K562 (cell line): ENCODE results near the gene NTSR2. TPM values are rescaled to one million over a fixed set of nuclear protein-coding genes. Genes with fewer than 3 reads are reported as not detected.

Experiments
- ATAC-seq: fragments of 200-7000 bp; cut with Tn5 transposase; 3 replicates; pipeline ENCODE4 v1.9.1; 2020; ENCODE audit warnings: moderate library complexity
- BruUV-seq: library from RNA; stranded (reverse); fragments of 400-500 nt; replicated peaks from 2 replicates; lab custom pipeline; 2021; lab: Mats Ljungman, UMichigan
- CTCF ChIA-PET: fragments of 300-600 bp; formaldehyde crosslinking; extraction: SDS; loops from one replicate; lab custom pipeline; 2021; ENCODE audit warnings: low intra/inter-chr PET ratio; lab: Yijun Ruan, JAX
- POLR2A ChIA-PET: fragments of 300-600, 350-650 bp; sonication (Branson Sonifier 250); formaldehyde crosslinking; extraction: SDS; loops from one replicate; lab custom pipeline; 2021; ENCODE audit warnings: antibody characterized with exemption, inconsistent platforms; lab: Yijun Ruan, JAX
- DNase-seq, 4 experiments: peaks; one replicate each; pipeline versions ENCODE4 v3.0.0 to v3.0.0-alpha.2; 2011 to 2018; ENCODE audit warnings: low spot score in 3 of 4, mixed read lengths in 3 of 4; ENCODE audit errors: extremely low read depth in 1 of 4
- FAIRE-seq: peaks from 2 replicates; lab custom pipeline; 2011; peaks lifted over from hg19 to GRCh38; lab: Jason Lieb, UNC
- H2AFZ ChIP-seq: 2 replicates; pipeline ENCODE4 v1.6.0; 2011; ENCODE audit warnings: low read depth, low read length, control low read depth, inconsistent platforms
- H3K27ac ChIP-seq: fragments of 200-600 bp; 3 replicates; pipeline ENCODE4 v1.8.0; 2011; ENCODE audit warnings: low read depth, mild to moderate bottlenecking, control low read depth, inconsistent platforms, low read length, moderate library complexity, mixed read lengths; ENCODE audit errors: extremely low read depth
- H3K27me3 ChIP-seq, 2 experiments: fragments of 300-600 bp in 1 of 2; 2 replicates in 1 of 2; 3 replicates in 1 of 2; pipeline versions ENCODE4 v1.6.0 to v1.8.0; 2011; ENCODE audit warnings: inconsistent platforms in 2 of 2, low read length in 2 of 2, mild to moderate bottlenecking in 1 of 2, mixed read lengths in 1 of 2, moderate library complexity in 1 of 2; ENCODE audit not compliant: control insufficient read depth in 2 of 2, insufficient read depth in 2 of 2
- H3K36me3 ChIP-seq: fragments of 300-600 bp; 3 replicates; pipeline ENCODE4 v1.8.0; 2011; ENCODE audit warnings: mild to moderate bottlenecking, low read length, inconsistent platforms; ENCODE audit not compliant: control insufficient read depth, insufficient read depth
- H3K4me1 ChIP-seq, 2 experiments: fragments of 200-600 bp in 1 of 2; replicated peaks in 1 of 2; 2 replicates in 1 of 2; 3 replicates in 1 of 2; pipeline versions ENCODE4 v1.5.1 to v1.8.0; 2011; ENCODE audit warnings: inconsistent platforms in 2 of 2, low read length in 2 of 2, mild to moderate bottlenecking in 1 of 2, mixed read lengths in 1 of 2, moderate library complexity in 1 of 2; ENCODE audit not compliant: control insufficient read depth in 2 of 2, insufficient read depth in 2 of 2
- H3K4me2 ChIP-seq: 2 replicates; pipeline ENCODE4 v1.6.1; 2011; ENCODE audit warnings: low read length, control low read depth, inconsistent platforms, mixed read lengths; ENCODE audit not compliant: insufficient read depth
- H3K4me3 ChIP-seq: fragments of 200-600 bp; sonication (generic), shearing (Covaris generic); 2 replicates; pipeline ENCODE4 v1.5.1; 2016; ENCODE audit warnings: control low read depth, inconsistent platforms
- H3K79me2 ChIP-seq: fragments of 200-600 bp; 3 replicates; pipeline ENCODE4 v1.8.0; 2011; ENCODE audit warnings: low read length, inconsistent platforms; ENCODE audit not compliant: control insufficient read depth, insufficient read depth
- H3K9ac ChIP-seq, 2 experiments: 2 replicates each; pipeline versions ENCODE4 v1.6.0 to v1.6.1; 2011; ENCODE audit warnings: low read depth in 2 of 2, low read length in 2 of 2, control low read depth in 1 of 2, inconsistent platforms in 1 of 2, mild to moderate bottlenecking in 1 of 2, mixed read lengths in 1 of 2; ENCODE audit not compliant: insufficient read depth in 1 of 2
- H3K9me1 ChIP-seq: one replicate; pipeline ENCODE4 v1.6.0; 2011; ENCODE audit warnings: inconsistent platforms, mild to moderate bottlenecking, low read length, moderate library complexity; ENCODE audit not compliant: control insufficient read depth, insufficient read depth
- H3K9me3 ChIP-seq: replicated peaks from 2 replicates; pipeline ENCODE4 v1.5.1; 2011; ENCODE audit warnings: low read depth, low read length, inconsistent platforms; ENCODE audit not compliant: control insufficient read depth, insufficient read depth
- H4K20me1 ChIP-seq: replicated peaks from 2 replicates; pipeline ENCODE4 v1.6.1; 2011; ENCODE audit warnings: low read length, inconsistent platforms, mixed read lengths; ENCODE audit not compliant: control insufficient read depth, insufficient read depth
- ATF1 ChIP-seq, 2 experiments: fragments of 450-650 bp in 1 of 2; IDR thresholded peaks; 2 replicates each; pipeline ENCODE4 v1.6.1; 2016; ENCODE audit warnings: missing compliant biosample characterization in 1 of 2, missing genetic modification characterization in 1 of 2
- ATF4 ChIP-seq: fragments of 450-650 bp; formaldehyde crosslinking; IDR thresholded peaks from 2 replicates; pipeline ENCODE4 v1.4.0; 2022; ENCODE audit warnings: mild to moderate bottlenecking, moderate library complexity
- CBFA2T3 ChIP-seq: fragments of 450-650 bp; IDR thresholded peaks from 2 replicates; pipeline ENCODE4 v1.6.1; 2017
- CREM ChIP-seq: IDR thresholded peaks from 2 replicates; pipeline ENCODE4 v1.6.1; 2014; ENCODE audit warnings: antibody characterized with exemption, low read depth
- FOSL1 ChIP-seq: fragments of 200-800 bp; sonication (Bioruptor generic); conservative IDR thresholded peaks from 2 replicates; pipeline ENCODE4 v1.6.1; 2016; ENCODE audit warnings: missing genetic modification characterization, missing compliant biosample characterization
- FOXP1 ChIP-seq: sonication (generic); formaldehyde crosslinking; IDR thresholded peaks from 2 replicates; pipeline ENCODE4 v1.8.0; 2022; ENCODE audit warnings: mild to moderate bottlenecking, missing genetic modification reagents
- GABPB2 ChIP-seq: fragments of 250-450 bp; sonication (Bioruptor Pico); conservative IDR thresholded peaks from 2 replicates; pipeline ENCODE4 v1.5.1; 2021; ENCODE audit warnings: mild to moderate bottlenecking
- MNT ChIP-seq, 2 experiments: fragments of 450-650 bp; conservative IDR thresholded peaks; 2 replicates each; pipeline ENCODE4 v1.6.1; 2017; ENCODE audit warnings: mild to moderate bottlenecking in 2 of 2, moderate library complexity in 2 of 2
- MTA2 ChIP-seq: fragments of 450-650 bp; IDR thresholded peaks from 2 replicates; pipeline ENCODE4 v1.6.1; 2016; ENCODE audit warnings: low read depth
- MYNN ChIP-seq, 2 experiments: sonication (generic); formaldehyde crosslinking in 1 of 2; IDR thresholded peaks; 2 replicates each; pipeline versions ENCODE4 v1.5.0 to v1.6.1; 2016 to 2020; ENCODE audit warnings: antibody characterized with exemption in 1 of 2, missing genetic modification reagents in 1 of 2
- POLR3G ChIP-seq: IDR thresholded peaks from 2 replicates; pipeline ENCODE4 v1.6.1; 2011; ENCODE audit not compliant: insufficient read length, insufficient replicate concordance; ENCODE audit errors: extremely low read depth
- SMAD1 ChIP-seq: fragments of 150-350 bp; IDR thresholded peaks from 2 replicates; pipeline ENCODE4 v1.6.1; 2014; ENCODE audit warnings: low read length, low read depth; ENCODE audit not compliant: partially characterized antibody
- SMAD3 ChIP-seq: fragments of 450-650 bp; formaldehyde crosslinking; conservative IDR thresholded peaks from 2 replicates; pipeline ENCODE4 v1.4.0; 2020; ENCODE audit warnings: mild to moderate bottlenecking
- SMARCA5 ChIP-seq: fragments of 450-650 bp; IDR thresholded peaks from 2 replicates; pipeline ENCODE4 v1.6.1; 2016
- STAT5B ChIP-seq: fragments of 250-450 bp; sonication (Bioruptor Pico); IDR thresholded peaks from 2 replicates; pipeline ENCODE4 v1.8.0; 2021; ENCODE audit warnings: mild to moderate bottlenecking, inconsistent platforms
- TEAD1 ChIP-seq, 2 experiments: fragments of 450-650 bp in 1 of 2; sonication (generic) in 1 of 2; formaldehyde crosslinking; IDR thresholded peaks; 2 replicates each; pipeline versions ENCODE4 v1.4.0 to v1.8.0; 2020 to 2022; ENCODE audit warnings: mild to moderate bottlenecking in 2 of 2, missing genetic modification reagents in 1 of 2
- TEAD2 ChIP-seq: fragments of 450-650 bp; IDR thresholded peaks from 2 replicates; pipeline ENCODE4 v1.6.1; 2016; ENCODE audit warnings: missing genetic modification characterization, control low read depth, missing compliant biosample characterization
- ZNF311 ChIP-seq: fragments of 250-450 bp; sonication (Bioruptor Pico); IDR thresholded peaks from 2 replicates; pipeline ENCODE4 v1.4.0; 2020; ENCODE audit warnings: mild to moderate bottlenecking, moderate library complexity
- WGBS: fragments of 100-300 bp; shearing (Covaris generic); methylation state at CpG from one replicate; pipeline ENCODE4 v1.1.6; 2016; ENCODE audit warnings: low coverage, mixed read lengths; ENCODE audit not compliant: insufficient coverage; ENCODE audit errors: missing lambda C conversion rate; 5-methylcytosine and 5-hydroxymethylcytosine counted together
- in situ Hi-C: fragments of 300-500 bp; cut with MboI; formaldehyde crosslinking; loops from 4 replicates; pipeline ENCODE4 v1.15.0; 2018; ENCODE audit warnings: inconsistent platforms, mixed read lengths
- intact Hi-C: fragments of 100-400 bp; cut with micrococcal nuclease; formaldehyde crosslinking; loops from 2 replicates; pipeline ENCODE4 v1.14.2; 2022
- polyA plus RNA-seq, 8 experiments: library from polyadenylated mRNA; depleted of rRNA in 4 of 8; stranded (reverse) in 5 of 8; unstranded in 3 of 8; fragments of >200 nt; fragmentation: Nextera tagmentation in 2 of 8; fragmentation: Illumina TruSeq in 1 of 8; extraction: Ambion mirVana in 2 of 8; extraction: Trizol in 1 of 8; gene quantifications; 2 replicates each; pipeline versions ENCODE4 v1.2.1 to v1.2.3, GENCODE V29; 2011 to 2014; ENCODE audit warnings: inconsistent platforms in 1 of 8, missing spikeins in 1 of 8
- total RNA-seq, 7 experiments: library from RNA; depleted of rRNA in 6 of 7; stranded (reverse); fragments of >200 nt in 6 of 7; fragmentation: Illumina TruSeq in 2 of 7; extraction: Trizol in 2 of 7; gene quantifications; 2 replicates each; pipeline versions ENCODE4 v1.2.1 to v1.2.3, GENCODE V29; 2011 to 2021; ENCODE audit warnings: low replicate concordance in 1 of 7

Gene NTSR2
- total and polyA plus RNA-seq, 9 of the 15 experiments (the other 6 are each of a cell fraction or from before 2014, with no cell fraction given) = not detected

- TF ChIP-seq MNT (conservative IDR thresholded peaks at IDR 0.05) (peak in 1 of 2 experiments; percentile 46; a peak in 2 of 4 replicates), CREM (peak; percentile 21; the same call in 1 of the 2 replicates), FOXP1 (CRISPR knock-in tag) (0 out of 2 replicates have a peak, but pooled peaks have one; percentile 53)
Observed at GRCh38 chr2:11669454-11670291, at the start of gene NTSR2 (continued).

- POLR2A ChIA-PET = interaction anchor here (0.8 to 1.8 kb wide), 6 partner anchors 11 to 25 kb away, joined by 3 to 11 read pairs (median 4); no protein-coding TSS in a partner anchor
- H3K9ac ChIP-seq = no peak overlapping the region
- TF ChIP-seq SMARCA5 = no peak
- TF ChIP-seq ZNF311 (CRISPR knock-in tag) = no peak
- peak; percentile 94 for TF ChIP-seq MYNN (IDR thresholded peaks at IDR 0.05)
- peak; percentile 77 for TF ChIP-seq MYNN (CRISPR knock-in tag; IDR thresholded peaks at IDR 0.05)
- TF ChIP-seq SMAD3 (CRISPR knock-in tag) = no peak
- TF ChIP-seq CBFA2T3 = peak; percentile 63
- no peak for TF ChIP-seq TEAD2 (tag)
- no peak for TF ChIP-seq STAT5B
- no peak for TF ChIP-seq ATF1 (CRISPR knock-in tag; IDR thresholded peaks at IDR 0.05)
- no peak; the same call in 1 of the 2 replicates for TF ChIP-seq ATF1 (tag; IDR thresholded peaks at IDR 0.05)
- 0 out of 2 replicates have a peak, but pooled peaks have one; percentile 28 for TF ChIP-seq MTA2
- TF ChIP-seq SMAD1 = no peak
- no peak for TF ChIP-seq GABPB2 (CRISPR knock-in tag)
- TF ChIP-seq TEAD1 (CRISPR knock-in tag; IDR thresholded peaks at IDR 0.05) = no peak
- no peak for TF ChIP-seq ATF4 (CRISPR knock-in tag)
- TF ChIP-seq POLR3G = no peak
- peak; percentile 84 for TF ChIP-seq FOSL1 (tag)
Observed at GRCh38 chr2:11719230-11719977, 49.4 kb upstream of the NTSR2 start.

More at GRCh38 chr2:11719230-11719977, 49.4 kb upstream of the NTSR2 start:
- DNase-seq (peak in 1 of 4 experiments; percentile 41), ATAC-seq (peak; percentile 45; the same call in 2 of the 3 replicates), FAIRE-seq (no peak)
- no peak overlapping the region for H2AFZ ChIP-seq
- H3K9me3 ChIP-seq = no peaks in the 10 kb centered on the region
- peaks cover 25 to 61% of the 10 kb centered on the region in 2 experiments for H3K27me3 ChIP-seq
- no peak overlapping the region for H3K27ac ChIP-seq
- H3K4me2 ChIP-seq = no peak overlapping the region
- no peaks in the 10 kb centered on the region for H4K20me1 ChIP-seq
- no peak overlapping the region for H3K4me3 ChIP-seq
- no peaks in the 10 kb centered on the region for H3K9me1 ChIP-seq
- WGBS = under 1% methylated on average over 6 of the region's 6 CpGs
- H3K4me1 ChIP-seq = peaks cover 0 to 9% of the 10 kb centered on the region in 2 experiments; a peak in 4 of 5 replicates
- in situ Hi-C loops (no loop called here), intact Hi-C loops (no loop called here)
- no peaks in the 10 kb centered on the region for H3K36me3 ChIP-seq
- CTCF ChIA-PET = no interaction called here
- no peaks in the 10 kb centered on the region for H3K79me2 ChIP-seq
- BruUV-seq = no TSS peak
